Tibial nerve (tissue), 3 donors: ENCODE data around the gene RHBDL1.

ENCODE experiments used
- CTCF ChIP-seq, 5 experiments: fragments of 200-600 bp in 3 of 5; fragments of 450-650 bp in 2 of 5; sonication (generic) in 3 of 5; IDR thresholded peaks; one replicate each; pipeline ENCODE4 v1.5.1; 2016 to 2019; ENCODE audit warnings: antibody characterized with exemption in 5 of 5, mild to moderate bottlenecking in 3 of 5, moderate library complexity in 2 of 5
- POLR2A ChIP-seq, 2 donors: fragments of 450-650 bp; IDR thresholded peaks; one replicate each; pipeline ENCODE4 v1.6.1; 2017; ENCODE audit warnings: antibody characterized with exemption in 2 of 2, mild to moderate bottlenecking in 2 of 2, moderate library complexity in 2 of 2

DNA sequence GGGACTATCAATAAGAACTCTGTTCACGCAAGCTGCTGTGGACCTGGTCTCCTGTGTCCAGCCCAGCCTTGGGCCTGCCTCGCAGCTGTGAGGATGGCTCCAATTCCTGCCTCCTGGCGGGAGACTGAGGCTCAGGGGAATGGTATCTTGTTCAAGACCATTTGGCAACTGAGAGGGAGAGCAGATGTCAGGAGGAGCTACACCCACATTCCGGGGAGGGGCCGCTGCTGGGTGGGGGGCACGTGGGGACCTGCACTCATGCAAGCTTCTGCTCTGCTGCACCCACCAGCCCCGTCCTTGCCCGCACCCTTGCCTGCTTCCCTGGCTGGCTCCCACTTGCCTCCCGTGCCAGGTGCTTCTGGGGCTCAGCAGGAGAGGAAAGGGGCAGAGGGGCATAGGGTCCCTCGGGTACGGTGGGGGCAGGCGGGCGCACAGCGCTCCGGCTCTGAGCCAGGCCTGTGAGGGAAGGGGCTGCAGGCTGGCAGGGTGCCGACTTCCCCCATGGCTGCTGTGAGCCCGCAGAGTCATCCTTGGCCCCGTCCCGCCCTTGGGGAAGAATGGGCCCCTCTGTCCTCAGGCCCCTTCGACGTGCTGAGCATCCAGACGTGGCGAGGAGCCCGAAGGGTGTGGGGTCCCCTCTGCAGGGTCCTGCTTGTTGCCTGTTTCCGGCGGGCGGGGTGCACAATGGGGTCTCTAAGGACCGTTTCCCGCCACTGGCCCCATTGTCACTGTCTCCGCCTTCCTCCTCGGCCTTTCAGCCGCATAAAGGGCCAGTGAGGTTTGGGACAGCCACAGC, 42.2 kb downstream of the RHBDL1 start:
- TF ChIP-seq CTCF (IDR thresholded peaks at IDR 0.05) (no peak), POLR2A (IDR thresholded peaks at IDR 0.05) (no peak)
